ENCODE measurements around the gene RPTOR.

RPTOR gene

GRCh38 chr17:80908211-80908610 is 363.6 kb downstream of the RPTOR start:
- no peak overlapping the region for H3K4me3 ChIP-seq (ENCODE audit: low read depth, low read length)
- TF ChIP-seq CTCF (IDR thresholded peaks at IDR 0.05; ENCODE audit: low read depth, low read length), result no peak

- H3K4me3 ChIP-seq (ENCODE audit: low read depth, low read length), result no peak overlapping the region
- TF ChIP-seq CTCF (IDR thresholded peaks at IDR 0.05; ENCODE audit: low read depth, low read length), result no peak
Observed at GRCh38 chr17:80908776-80909175, 364.1 kb downstream of the RPTOR start.

- TF ChIP-seq CTCF (IDR thresholded peaks at IDR 0.05; ENCODE audit: low read depth, low read length), result no peak
- no peak overlapping the region for H3K4me3 ChIP-seq (ENCODE audit: low read depth, low read length)
Observed at GRCh38 chr17:80909635-80910034, 365.0 kb downstream of the RPTOR start.

GRCh38 chr17:80910043-80910442 is 365.4 kb downstream of the RPTOR start:
- TF ChIP-seq CTCF (IDR thresholded peaks at IDR 0.05; ENCODE audit: low read depth, low read length), result no peak
- no peak overlapping the region for H3K4me3 ChIP-seq (ENCODE audit: low read depth, low read length)

GRCh38 chr17:80912476-80912875 is 367.8 kb downstream of the RPTOR start:
- TF ChIP-seq CTCF (IDR thresholded peaks at IDR 0.05; ENCODE audit: low read depth, low read length), result no peak
- no peak overlapping the region for H3K4me3 ChIP-seq (ENCODE audit: low read depth, low read length)

- no peak for TF ChIP-seq CTCF (IDR thresholded peaks at IDR 0.05; ENCODE audit: low read depth, low read length)
- no peak overlapping the region for H3K4me3 ChIP-seq (ENCODE audit: low read depth, low read length)
Observed at GRCh38 chr17:80913928-80914821, 369.5 kb downstream of the RPTOR start.

GRCh38 chr17:80916246-80916645 is 371.6 kb downstream of the RPTOR start:
- TF ChIP-seq CTCF (IDR thresholded peaks at IDR 0.05; ENCODE audit: low read depth, low read length), result no peak

More at GRCh38 chr17:80916246-80916645, 371.6 kb downstream of the RPTOR start:
- no peak overlapping the region for H3K4me3 ChIP-seq (ENCODE audit: low read depth, low read length)
